ENCODE results near the gene MAP1A.
"Not testable (repeated sequence)": the region's sequence is repeated elsewhere in the genome, so short reads cannot be mapped to it uniquely, and the experiment has no call there.

The MAP1A gene

GRCh38 chr15:43531018-43531670 lies 13.7 kb downstream of the MAP1A start:
- no peak for DNase-seq

- not testable (repeated sequence) for DNase-seq
Observed at GRCh38 chr15:43532826-43533225, 15.4 kb downstream of the MAP1A start.

GRCh38 chr15:43534897-43535296 lies 17.5 kb downstream of the MAP1A start:
- DNase-seq = no peak

- DNase-seq = no peak
Observed at GRCh38 chr15:43538091-43538490, 20.7 kb downstream of the MAP1A start.

- DNase-seq = no peak
Observed at GRCh38 chr15:43541785-43542184, 24.4 kb downstream of the MAP1A start.

- DNase-seq = no peak
Observed at GRCh38 chr15:43544266-43544665, 26.9 kb downstream of the MAP1A start.

DNA sequence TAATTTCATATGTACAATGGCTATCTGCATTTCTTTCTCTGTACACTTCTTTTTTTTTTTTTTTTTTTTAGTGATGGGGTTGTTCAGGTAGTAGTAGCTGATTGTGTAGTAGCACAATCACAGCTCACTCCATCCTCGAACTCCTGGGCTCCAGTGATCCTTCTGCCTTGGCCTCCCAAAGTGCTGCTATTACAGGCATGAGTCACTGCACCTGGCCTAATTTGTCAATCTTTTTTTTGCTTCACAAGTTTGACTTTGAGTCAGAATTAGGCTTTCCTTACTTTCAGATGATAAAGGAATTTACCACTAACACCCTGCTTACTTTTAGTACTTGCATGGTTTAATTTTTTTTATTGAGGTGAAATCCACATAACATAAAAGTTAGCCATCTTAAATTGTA lies 28.0 kb downstream of the MAP1A start:
- DNase-seq = no peak

GRCh38 chr15:43547539-43547938 lies 30.1 kb downstream of the MAP1A start:
- DNase-seq = no peak

DNA sequence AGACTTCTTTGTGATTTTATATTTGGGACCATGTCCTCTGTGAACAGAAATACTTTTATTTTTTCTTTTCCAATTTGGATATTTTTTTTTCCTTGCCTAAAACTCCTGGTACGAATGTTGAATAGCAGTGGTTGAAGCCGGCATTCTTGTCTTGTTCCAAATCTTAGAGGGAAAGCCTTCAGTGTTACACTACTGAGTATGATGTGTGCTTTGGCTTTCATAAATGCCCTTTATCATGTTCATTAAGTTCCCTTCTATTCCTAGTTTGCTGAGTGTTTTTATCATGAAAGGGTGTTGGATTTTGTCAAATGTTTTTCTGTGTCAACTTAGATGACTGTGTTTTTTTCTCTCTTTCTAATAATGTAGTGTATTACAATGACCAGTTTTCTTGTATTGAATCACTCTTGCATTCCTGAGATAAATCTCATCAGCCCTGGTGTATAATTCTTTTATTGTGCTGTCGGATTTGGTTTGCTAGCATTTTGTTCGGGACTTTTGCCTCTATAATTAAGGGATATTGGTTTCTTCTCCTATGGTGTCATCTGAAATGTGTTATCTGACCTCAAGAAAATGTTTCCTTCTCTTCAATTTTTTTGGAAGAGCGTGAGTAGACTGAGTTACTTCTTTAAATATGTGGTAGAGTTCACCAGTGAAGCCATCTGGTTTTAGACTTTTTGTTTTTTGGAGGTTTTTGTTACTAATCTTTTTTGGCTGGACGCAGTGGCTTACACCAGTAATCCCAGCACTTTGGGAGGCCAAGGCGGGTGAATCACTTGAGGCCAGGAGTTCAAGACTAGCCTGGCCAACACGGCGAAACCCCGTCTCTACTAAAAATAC lies 33.3 kb downstream of the MAP1A start:
- DNase-seq = no peak

- no peak for DNase-seq
Observed at GRCh38 chr15:43552256-43552655, 34.8 kb downstream of the MAP1A start.

- no peak for DNase-seq
Observed at GRCh38 chr15:43552986-43553385, 35.6 kb downstream of the MAP1A start.

DNA sequence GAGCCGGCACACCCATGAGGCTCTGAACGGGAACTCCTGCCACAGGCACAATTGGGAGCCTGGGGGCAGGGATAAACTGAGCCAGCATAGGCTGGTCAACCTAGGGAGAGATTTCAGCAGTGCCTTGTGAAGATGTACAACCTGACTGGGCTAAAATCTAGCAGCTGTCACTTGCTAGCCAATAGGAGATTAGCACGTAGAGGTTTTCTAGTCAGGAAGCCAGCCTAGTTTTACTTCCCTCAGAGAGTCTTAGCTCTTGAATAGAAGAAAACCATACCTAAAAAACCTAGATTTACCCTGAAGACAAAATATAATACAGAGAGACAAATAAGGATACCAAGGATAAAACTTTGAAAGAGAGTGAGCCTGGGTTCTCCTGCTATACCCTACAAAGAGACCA lies 45.3 kb downstream of the MAP1A start:
- not testable (repeated sequence) for DNase-seq

- DNase-seq = not testable (repeated sequence)
Observed at GRCh38 chr15:43563793-43564192, 46.4 kb downstream of the MAP1A start.

DNA sequence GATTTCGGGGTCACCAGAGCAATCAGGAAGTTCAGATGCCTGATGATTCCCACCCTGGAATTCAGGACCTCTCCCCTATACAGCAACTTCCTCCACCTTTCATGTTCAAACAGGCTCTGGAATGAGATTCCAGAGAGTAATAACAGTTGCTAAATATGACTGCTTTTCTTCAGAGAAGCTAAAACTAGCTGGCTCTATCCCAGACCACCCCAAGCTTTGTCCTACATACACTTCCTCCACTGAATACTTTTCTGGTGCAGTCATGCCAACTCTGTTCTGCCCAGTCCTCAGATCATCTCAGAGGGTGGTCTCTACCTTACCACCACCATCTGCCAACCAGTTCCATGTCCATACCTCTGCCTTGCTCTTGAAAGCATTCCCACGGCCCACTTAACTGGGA lies 49.2 kb downstream of the MAP1A start:
- DNase-seq = not testable (repeated sequence)

DNA sequence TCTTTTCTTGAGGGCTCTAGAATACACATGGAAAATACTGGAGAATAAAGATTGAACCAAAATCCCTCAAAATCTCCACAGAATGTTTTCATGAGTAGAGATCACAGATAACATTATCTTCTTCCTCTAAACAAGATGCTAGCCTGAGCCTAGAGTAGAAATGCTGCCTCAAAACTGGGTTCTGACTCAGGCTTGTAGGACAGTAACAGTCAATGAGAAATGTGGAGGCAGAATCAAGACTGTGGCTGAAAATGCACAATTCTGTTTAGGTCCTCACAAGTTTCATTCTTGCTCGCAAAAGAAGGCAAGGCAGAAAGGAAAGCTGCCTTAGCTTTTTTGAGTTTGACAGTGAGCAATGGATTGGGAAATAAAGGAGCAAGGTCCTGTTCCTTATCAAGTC lies 57.2 kb downstream of the MAP1A start:
- DNase-seq = not testable (repeated sequence)
